ENCODE results near the gene RAB3GAP2.
"Not testable (repeated sequence)": the region's sequence is repeated elsewhere in the genome, so short reads cannot be mapped to it uniquely, and the experiment has no call there.

The RAB3GAP2 gene

DNA sequence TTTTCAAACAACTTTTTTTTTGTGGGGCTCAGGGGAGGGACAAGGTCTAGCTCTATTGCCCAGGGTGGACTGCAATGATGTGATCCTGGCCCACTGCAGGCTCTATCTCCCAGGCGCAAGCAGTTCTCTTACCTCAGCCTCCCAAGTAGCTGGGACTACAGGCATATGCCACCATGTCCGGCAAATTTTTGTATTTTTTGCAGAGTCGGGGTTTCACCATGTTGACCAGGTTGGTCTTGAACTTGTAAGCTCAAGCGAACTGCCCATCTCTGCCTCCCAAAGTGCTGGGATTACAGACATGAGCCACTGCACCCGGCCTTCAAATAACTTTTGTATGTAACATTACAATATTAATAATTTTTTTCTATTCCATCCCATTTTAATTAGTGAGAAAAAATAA lies 33.0 kb downstream of the RAB3GAP2 start:
- no peak for DNase-seq

DNA sequence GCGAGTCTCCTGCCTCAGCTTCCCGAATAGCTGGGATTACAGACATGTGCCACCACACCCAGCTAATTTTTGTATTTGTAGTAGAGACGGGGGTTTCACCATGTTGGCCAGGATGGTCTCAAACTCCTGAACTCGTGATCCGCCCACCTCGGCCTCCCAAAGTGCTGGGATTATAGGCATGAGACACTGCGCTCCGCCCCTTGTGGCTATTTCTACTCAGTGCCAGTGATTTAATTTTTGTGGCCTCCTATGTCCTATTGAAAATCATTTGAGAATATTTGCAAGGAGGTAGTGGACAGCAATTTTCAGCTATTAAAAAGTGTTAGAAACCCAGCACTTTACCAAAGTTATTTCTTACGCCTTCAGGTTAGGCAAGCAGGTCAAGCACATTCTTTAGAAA lies 36.0 kb downstream of the RAB3GAP2 start:
- not testable (repeated sequence) for DNase-seq

DNA sequence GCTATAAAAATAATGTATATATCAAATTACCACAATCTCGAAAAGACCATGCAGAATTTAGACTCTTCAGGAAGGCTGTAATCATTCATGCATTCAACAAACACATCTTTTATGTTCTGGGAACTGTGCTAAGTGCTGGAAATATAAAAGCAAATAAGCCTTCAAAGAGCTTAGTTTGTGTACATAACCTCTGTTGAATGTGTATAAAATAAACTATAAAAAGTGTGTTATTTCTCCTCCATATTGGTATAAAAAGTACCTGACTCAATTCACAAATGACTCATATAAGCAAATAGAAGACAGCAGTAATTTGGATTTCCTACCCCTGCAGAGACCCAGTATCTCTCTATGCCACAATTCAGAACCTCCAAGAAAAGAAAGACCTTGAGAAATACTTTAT lies 36.8 kb downstream of the RAB3GAP2 start:
- DNase-seq, result no peak

DNA sequence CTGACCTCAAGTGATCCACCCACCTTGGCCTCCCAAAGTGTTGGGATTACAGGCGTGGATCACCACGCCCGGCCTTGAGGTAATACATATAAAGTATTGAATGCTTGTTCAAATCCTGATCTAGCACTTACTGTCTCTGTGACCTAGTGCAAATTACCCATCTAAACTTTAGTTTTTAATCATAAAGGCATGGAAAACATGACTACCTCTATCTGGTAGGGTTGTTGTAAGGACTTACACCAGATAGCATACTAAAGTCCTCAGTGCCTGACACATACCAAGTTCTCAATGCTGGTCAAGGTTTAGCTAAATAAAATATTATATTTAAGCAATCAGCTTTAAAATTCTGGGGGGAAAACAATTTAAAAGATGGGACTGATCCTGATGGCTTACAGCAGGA lies 38.3 kb downstream of the RAB3GAP2 start:
- no peak for DNase-seq

DNA sequence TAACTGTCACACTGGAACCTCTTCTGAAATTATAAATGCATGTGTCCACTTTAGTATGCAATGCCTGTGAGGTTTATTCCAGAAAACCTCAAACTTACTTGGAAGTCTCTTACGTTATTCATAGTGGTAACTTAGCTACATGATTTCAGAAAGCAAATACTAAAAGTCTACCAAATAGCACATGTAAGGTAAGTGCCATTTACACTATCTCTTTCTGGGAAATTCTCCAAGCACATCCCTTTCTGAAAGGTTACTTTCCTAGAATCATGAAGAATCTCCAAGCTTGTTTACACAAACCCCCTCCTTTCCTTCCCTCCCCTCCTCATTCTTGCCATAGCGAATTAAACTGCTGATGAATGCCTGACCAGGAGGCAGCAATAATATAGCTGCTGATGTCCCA lies 42.5 kb downstream of the RAB3GAP2 start:
- no peak for DNase-seq

DNA sequence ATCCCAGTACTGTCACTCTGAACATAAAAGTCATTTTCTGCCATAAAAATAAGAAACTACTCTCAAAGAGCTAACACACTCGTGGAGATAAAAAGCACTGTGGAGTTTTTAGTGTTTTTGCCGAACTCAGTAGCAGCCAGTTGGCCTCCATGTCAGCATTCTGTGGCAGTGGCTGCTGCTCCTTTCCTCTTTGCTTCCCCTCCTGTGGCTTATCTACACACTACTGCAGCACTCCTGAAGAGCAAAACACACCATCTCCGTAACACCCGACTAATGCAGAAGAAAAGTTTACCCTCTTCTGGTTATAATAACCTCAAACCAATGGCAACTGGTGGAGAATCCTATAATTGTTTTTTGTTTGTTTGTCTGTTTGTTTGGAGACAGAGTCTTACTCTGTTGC lies 44.9 kb downstream of the RAB3GAP2 start:
- DNase-seq, result no peak

DNA sequence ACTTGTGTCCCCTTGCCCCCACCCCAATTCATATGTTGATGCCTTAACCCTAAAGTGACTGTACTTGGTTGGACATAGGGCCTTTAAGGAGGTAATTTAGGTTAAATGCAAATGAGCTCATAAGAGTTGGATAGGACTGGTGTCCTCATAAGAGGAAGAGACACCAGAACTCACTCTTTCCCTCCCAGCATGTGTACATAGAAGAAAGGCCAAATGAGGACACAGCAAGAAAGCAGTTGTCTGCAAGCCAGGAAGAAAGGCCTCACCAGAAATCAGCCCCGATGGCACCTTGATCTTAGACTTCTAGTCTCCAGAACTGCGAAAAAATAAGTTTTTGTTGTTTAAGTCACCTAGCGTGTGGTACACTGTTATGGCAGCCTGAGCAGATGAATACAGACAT lies 45.5 kb downstream of the RAB3GAP2 start:
- no peak for DNase-seq

DNA sequence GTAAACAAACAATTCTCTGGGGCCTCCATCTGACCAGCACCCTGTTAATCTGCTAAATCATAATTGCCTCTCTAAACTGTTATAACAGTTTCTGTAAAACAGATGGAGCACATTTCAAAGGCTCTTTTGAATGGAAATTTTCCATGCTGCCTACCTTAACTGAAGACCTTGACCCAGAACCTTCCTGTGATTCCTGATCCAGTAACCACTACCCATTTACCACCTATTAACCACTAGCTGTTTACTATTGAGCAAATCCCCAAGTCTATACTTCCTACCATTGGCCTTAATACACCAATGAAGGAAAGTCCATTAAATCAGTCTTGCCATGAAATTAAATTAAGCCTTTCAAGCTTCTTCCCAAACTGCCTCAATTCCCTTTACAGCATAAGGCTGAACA lies 46.3 kb downstream of the RAB3GAP2 start:
- DNase-seq, result no peak

DNA sequence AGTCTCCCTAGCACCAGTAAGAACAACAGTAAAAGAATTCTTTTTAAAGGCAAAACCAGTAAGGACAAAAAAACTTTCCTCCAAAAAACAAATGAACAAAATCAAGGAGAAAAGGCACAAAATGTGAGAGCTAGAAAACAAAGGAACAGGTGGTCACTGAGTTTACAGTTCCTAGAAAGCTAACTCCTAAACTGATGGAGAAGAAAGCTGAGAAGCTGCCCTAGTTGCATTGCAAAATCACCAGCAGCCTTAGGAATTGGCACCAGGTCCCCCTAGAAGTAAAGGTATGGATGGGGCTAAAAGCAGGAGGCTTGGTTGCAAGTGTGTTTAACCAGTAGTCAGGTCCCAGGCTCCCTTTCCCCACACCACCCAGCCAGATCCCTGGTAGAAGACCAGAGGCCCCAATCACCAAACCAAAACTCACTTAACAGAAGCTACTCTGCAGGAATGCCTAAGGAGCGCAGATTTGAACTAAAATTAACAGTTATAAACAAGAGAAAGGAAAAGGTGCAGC lies 47.6 kb downstream of the RAB3GAP2 start:
- DNase-seq, result no peak

DNA sequence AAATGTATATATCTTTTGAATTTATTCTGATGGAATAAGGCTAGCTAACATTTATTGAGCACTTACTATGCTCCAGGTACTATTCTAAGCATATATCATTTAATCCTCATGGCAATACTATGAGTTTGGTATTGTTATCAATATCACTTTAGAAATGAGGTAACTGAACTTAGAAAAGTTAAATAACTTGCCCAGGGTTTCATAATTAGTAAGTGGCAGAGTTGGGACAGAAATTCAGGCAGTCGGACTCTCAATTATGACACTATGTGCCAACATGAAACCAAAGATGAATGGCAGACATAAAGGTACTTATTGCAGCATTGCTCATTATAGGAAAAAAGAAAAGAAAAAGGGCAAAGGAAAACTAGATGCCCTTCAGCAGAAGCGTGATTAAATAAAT lies 48.2 kb downstream of the RAB3GAP2 start:
- DNase-seq, result no peak

DNA sequence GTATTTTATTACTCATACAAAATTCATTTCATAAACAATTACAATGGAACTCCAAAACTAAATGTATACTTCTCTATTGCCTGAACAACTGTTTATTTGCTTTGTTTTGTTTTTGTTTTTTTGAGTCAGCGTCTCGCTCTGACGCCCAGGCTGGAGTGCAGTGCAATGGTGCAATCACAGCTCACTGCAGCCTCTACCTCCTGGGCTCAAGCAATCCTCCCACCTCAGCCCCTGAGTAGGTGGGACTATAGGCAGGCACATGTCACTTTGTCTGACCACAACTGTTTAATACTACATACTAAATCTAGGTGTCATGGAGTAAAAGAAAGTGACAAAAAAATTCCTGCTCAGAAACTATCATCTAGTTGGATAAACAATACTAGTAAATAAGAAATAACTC lies 49.3 kb downstream of the RAB3GAP2 start:
- no peak for DNase-seq

DNA sequence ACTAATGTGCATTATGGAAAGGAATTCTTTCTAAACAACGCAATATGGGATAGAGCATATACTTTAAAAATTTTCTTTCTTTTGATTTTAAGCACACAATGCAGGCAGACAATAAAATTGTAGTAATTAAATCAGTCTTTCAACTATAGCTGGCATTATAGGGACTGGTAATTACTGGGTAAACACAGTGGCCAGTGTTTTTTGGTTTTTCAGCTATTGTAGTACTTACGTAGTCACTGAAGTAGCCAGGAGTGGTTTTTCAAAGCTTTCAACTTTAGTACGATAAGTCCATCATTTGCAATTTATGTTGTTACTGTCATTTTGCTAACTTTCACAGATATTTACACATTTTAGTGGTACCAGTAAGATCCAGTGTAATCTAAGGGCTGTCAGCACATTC lies 50.6 kb downstream of the RAB3GAP2 start:
- no peak for DNase-seq

DNA sequence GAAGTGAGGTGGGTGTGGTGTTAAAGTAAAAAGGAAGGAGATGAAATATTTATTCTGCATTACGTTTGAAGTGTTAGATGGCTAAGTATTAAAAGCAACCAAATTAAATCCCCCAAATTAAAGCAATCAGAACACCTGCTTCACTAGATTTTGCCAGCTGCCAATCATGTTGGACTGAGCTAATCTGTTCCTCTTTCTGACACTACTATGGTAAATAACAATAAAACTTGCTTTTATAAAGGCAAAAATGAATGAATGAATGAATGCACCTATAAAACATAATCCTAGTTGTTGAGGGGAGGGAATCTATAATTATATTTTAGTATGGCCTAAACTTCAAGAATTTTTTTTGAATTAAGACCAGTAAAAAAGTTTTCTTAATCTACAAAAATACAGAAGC lies 51.0 kb downstream of the RAB3GAP2 start:
- DNase-seq, result no peak

DNA sequence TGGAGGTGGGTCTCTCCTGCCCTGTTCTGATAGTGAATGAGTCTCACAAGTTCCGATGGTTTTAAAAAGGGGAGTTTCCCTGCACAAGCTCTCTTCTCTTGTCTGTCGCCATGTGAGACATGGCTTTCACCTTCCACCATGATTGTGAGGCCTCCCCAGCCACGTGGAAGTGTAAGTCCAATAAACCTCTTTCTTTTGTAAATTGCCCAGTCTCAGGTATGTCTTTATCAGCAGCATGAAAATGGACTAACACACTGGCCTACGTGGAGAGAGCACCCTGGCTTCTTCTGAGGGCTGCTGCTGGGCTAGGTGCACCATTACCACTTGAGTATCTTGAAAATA lies 51.6 kb downstream of the RAB3GAP2 start:
- not testable (repeated sequence) for DNase-seq

DNA sequence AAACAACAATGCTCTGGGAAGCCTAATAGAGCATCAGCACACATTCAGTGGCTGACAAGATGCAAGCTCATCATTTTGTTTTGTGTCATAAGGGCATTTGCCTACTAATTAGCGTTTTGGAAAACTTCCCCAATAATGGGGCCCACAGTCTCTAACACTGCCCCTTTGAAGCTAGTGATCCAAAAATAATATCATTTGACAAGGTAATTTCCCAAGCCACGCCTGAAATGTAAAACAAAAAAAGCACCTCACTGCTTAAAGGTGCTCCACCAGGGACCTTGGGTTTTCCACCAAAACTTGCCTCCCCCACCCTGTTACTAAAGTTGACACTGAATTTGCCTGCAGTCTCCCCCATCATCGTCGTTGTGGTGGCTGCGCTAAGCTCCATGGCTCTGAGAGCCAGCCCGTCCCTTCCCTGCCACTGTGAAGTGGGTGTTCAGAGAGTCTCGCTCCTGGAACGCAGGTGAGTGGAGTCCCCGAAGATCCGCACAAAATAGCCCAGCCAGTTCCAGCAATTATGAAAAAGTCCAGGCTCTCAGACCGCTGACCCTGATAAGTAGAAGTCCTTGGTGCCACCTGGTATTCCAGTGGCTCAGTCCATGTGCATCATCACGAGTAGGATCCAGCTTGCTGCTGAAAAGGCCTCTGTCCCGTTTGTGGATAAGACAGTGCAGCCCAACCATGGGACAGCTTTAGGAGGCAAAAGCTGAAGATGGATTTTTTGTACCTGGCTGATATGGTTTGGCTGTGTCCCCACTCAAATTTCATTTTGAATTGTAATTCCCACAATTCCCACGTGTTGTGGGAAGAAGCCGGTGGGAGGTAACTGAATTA lies 52.2 kb downstream of the RAB3GAP2 start:
- DNase-seq, result no peak

DNA sequence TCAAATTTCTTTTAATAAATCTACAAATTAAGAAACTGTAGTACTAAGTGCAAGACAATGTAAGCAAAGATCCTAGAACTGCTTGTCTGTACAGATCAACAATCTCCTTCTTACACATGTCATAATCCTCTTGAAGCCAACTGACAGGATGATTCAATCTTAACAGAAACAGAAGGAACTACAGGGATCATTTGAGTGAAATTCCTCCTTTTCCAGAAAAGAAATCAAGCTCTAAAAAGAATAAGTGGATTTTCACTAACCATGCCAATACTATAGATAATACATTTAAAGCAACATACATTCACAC lies 53.2 kb downstream of the RAB3GAP2 start:
- DNase-seq, result no peak

DNA sequence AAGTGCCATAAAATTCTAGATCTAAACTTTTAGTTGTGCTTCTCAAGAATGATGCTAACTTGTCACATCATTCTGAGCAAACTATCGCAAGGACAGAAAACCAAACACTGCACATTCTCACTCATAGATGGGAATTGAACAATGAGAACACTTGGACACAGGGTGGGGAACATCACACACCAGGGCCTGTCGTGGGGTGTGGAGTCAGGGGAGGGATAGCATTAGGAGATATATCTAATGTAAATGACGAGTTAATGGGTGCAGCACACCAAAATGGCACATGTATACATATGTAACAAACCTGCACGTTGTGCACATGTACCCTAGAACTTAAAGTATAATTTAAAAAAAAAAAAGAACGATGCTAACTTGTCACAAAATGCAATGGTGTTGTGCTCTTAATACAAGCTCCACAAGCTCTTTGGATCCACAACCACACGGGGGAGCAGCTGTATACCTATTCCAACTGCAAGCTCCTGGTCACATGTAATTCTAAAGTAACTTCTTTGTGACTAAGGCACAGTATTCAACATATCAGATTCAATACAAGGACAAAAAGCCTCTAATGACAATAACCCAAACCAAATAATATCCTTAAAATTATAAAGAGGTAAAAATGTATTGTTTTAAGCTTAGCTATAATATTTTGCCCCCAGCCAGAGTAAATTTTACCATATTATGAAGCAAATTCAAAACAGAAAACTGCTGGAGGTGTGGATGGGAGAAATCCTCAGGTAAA lies 53.7 kb downstream of the RAB3GAP2 start:
- peak in 1 of 4 experiments; percentile 9 for DNase-seq

DNA sequence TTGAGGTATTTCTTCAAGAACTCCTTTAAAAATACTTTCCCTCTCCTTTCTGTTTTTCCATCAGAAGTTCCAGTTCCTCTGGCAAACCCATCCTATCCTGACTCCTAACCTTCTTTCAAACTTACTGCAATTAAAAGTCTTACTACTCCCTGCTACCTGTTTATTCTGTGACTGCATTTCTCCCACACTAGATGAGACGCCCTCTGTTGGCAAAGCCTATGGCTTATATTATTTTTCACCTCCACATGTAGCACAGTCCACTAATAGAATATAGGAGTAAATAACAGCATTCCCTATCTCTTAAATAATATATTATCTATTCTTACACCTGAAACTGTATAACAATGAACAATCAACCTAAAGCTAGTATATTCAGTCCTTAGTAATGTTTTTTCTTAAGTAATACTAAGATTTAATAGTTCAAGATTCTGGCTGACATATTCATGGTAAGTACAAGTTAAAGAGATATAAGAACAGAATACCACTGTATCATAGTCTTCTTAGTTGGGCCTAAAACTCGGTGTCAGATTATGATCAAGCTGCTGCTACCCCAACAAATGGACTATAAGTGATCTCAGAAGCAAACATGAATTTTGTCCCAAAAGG lies 54.8 kb downstream of the RAB3GAP2 start:
- no peak for DNase-seq

DNA sequence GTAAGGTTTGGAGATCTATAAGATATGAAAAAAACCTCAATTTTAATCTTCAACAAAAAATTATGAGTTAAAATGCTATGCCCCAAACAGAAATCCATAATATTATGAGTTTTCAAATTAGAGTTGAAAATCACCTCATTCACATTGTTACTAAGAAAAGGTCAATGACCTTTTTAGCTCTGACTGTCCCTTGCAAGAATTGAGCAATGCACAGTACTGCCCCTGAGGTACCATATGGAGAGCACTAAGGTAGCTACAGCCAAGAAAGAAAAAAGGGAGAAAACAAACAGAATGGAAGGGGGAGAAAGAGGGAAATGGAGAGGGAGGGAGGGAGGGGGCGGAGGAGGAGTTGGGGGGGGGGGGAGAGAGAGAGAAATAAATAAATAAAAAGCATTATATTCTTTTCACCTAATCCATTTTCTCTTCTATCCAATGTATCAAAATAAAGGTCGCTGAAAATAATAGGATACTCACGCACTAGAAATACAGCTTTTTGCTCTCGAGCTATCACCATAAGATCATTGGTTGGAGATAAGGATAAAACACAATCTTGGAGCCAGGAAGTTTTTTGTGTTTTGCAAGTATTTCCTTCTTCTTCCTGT lies 58.8 kb downstream of the RAB3GAP2 start:
- no peak for DNase-seq

DNA sequence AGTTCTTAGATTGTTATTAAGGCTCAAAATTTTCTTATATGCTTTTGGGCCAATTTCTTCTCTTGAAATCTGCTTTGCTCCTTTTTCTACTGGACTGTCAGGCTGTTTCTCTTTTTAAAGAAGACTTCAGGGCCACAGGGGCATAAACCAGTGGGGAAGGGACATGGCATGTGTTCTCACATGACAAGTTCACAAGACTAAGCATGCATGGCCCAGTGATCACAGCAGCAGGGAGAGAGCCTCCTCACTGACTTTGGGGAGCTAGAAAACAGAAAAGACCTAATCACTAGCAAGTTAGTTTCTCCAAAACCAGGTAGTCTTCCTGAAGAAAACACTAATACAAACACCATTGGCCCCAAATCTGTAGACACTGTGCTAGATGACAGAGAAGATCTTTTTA lies 64.8 kb downstream of the RAB3GAP2 start:
- no peak for DNase-seq

DNA sequence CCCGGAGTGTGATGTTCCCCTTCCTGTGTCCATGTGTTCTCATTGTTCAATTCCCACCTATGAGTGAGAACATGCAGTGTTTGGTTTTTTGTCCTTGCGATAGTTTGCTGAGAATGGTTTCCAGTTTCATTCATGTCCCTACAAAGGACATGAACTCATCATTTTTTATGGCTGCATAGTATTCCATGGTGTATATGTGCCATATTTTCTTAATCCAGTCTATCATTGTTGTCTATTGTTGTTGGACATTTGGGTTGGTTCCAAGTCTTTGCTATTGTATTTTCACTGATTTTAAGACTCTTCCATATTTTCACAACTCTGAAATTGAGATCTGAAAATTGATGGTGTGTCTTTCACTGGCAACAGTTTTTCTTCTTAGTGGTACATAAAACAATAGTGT lies 67.5 kb downstream of the RAB3GAP2 start:
- DNase-seq, result not testable (repeated sequence)

DNA sequence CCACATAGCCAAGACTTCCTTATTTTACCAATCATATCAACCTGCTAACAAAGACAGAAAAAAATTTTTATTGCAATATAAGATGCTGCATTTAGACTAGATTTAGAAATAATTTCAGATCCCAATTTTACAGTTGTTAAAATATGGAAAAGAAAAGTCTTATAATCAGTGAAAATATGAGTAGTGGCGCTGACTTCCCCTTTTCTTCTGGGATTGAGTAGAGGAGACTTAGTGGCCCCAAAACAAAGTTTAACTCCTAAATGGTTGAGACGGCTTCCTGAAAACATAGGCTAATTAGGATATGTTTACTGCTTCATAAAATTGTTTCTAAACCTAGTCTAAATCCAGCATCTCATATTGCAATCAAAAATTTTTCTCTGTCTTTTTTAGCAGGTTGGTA lies 68.4 kb downstream of the RAB3GAP2 start:
- no peak for DNase-seq

DNA sequence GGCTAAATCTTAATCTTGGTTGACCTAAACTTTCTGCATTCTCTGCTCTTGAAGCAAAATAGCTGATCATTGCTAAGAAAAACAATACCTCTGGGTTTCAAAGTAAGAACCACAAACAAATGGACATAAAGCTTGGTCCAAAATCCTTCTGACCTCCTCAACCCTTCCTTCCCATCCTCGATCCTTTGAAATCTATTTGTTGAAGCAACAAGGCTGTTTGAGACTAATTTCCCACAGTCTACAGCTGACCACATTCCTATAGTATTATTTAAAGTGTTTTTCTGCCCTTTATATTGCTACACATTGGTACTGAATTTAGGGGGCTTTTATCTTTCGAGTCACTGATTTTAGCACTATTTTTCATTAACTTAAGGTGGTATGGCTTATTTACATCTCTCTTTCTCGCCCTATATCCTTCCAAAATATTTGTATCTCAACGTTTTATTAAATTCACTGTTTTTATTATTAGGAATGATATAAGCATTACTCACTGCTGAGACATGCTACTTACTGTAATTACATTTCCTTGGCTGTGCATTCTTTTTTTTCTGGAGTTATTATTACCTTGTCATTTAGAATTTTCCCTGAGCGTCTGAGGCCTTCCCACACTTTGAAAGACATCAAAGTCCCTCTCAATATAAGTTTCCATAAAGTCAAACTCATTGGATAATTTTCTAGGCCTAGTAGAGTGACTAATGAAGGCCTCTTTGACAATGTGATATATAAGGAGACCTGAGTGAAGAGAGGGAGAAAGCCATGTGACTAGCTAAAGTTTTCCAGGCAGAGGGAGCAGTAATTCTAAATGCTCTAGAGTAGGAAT lies 73.9 kb downstream of the RAB3GAP2 start:
- no peak for DNase-seq
